K562 (cell line): ENCODE measurements around the gene IVL. TPM values are rescaled to one million over a fixed set of nuclear protein-coding genes. Genes with fewer than 3 reads are reported as not detected.

Source experiments
- ATAC-seq: fragments of 200-7000 bp; cut with Tn5 transposase; 3 replicates; pipeline ENCODE4 v1.9.1; 2020; ENCODE audit warnings: moderate library complexity
- BruUV-seq: library from RNA; stranded (reverse); fragments of 400-500 nt; replicated peaks from 2 replicates; lab custom pipeline; 2021; lab: Mats Ljungman, UMichigan
- CTCF ChIA-PET: fragments of 300-600 bp; formaldehyde crosslinking; extraction: SDS; loops from one replicate; lab custom pipeline; 2021; ENCODE audit warnings: low intra/inter-chr PET ratio; lab: Yijun Ruan, JAX
- POLR2A ChIA-PET: fragments of 300-600, 350-650 bp; sonication (Branson Sonifier 250); formaldehyde crosslinking; extraction: SDS; loops from one replicate; lab custom pipeline; 2021; ENCODE audit warnings: antibody characterized with exemption, inconsistent platforms; lab: Yijun Ruan, JAX
- DNase-seq, 4 experiments: peaks; one replicate each; pipeline versions ENCODE4 v3.0.0 to v3.0.0-alpha.2; 2011 to 2018; ENCODE audit warnings: low spot score in 3 of 4, mixed read lengths in 3 of 4; ENCODE audit errors: extremely low read depth in 1 of 4
- FAIRE-seq: peaks from 2 replicates; lab custom pipeline; 2011; peaks lifted over from hg19 to GRCh38; lab: Jason Lieb, UNC
- H2AFZ ChIP-seq: 2 replicates; pipeline ENCODE4 v1.6.0; 2011; ENCODE audit warnings: low read depth, low read length, control low read depth, inconsistent platforms
- H3K27ac ChIP-seq: fragments of 200-600 bp; 3 replicates; pipeline ENCODE4 v1.8.0; 2011; ENCODE audit warnings: low read depth, mild to moderate bottlenecking, control low read depth, inconsistent platforms, low read length, moderate library complexity, mixed read lengths; ENCODE audit errors: extremely low read depth
- H3K27me3 ChIP-seq, 2 experiments: fragments of 300-600 bp in 1 of 2; 2 replicates in 1 of 2; 3 replicates in 1 of 2; pipeline versions ENCODE4 v1.6.0 to v1.8.0; 2011; ENCODE audit warnings: inconsistent platforms in 2 of 2, low read length in 2 of 2, mild to moderate bottlenecking in 1 of 2, mixed read lengths in 1 of 2, moderate library complexity in 1 of 2; ENCODE audit not compliant: control insufficient read depth in 2 of 2, insufficient read depth in 2 of 2
- H3K36me3 ChIP-seq: fragments of 300-600 bp; 3 replicates; pipeline ENCODE4 v1.8.0; 2011; ENCODE audit warnings: mild to moderate bottlenecking, low read length, inconsistent platforms; ENCODE audit not compliant: control insufficient read depth, insufficient read depth
- H3K4me1 ChIP-seq, 2 experiments: fragments of 200-600 bp in 1 of 2; replicated peaks in 1 of 2; 2 replicates in 1 of 2; 3 replicates in 1 of 2; pipeline versions ENCODE4 v1.5.1 to v1.8.0; 2011; ENCODE audit warnings: inconsistent platforms in 2 of 2, low read length in 2 of 2, mild to moderate bottlenecking in 1 of 2, mixed read lengths in 1 of 2, moderate library complexity in 1 of 2; ENCODE audit not compliant: control insufficient read depth in 2 of 2, insufficient read depth in 2 of 2
- H3K4me2 ChIP-seq: 2 replicates; pipeline ENCODE4 v1.6.1; 2011; ENCODE audit warnings: low read length, control low read depth, inconsistent platforms, mixed read lengths; ENCODE audit not compliant: insufficient read depth
- H3K4me3 ChIP-seq: fragments of 200-600 bp; sonication (generic), shearing (Covaris generic); 2 replicates; pipeline ENCODE4 v1.5.1; 2016; ENCODE audit warnings: control low read depth, inconsistent platforms
- H3K79me2 ChIP-seq: fragments of 200-600 bp; 3 replicates; pipeline ENCODE4 v1.8.0; 2011; ENCODE audit warnings: low read length, inconsistent platforms; ENCODE audit not compliant: control insufficient read depth, insufficient read depth
- H3K9ac ChIP-seq, 2 experiments: 2 replicates each; pipeline versions ENCODE4 v1.6.0 to v1.6.1; 2011; ENCODE audit warnings: low read depth in 2 of 2, low read length in 2 of 2, control low read depth in 1 of 2, inconsistent platforms in 1 of 2, mild to moderate bottlenecking in 1 of 2, mixed read lengths in 1 of 2; ENCODE audit not compliant: insufficient read depth in 1 of 2
- H3K9me1 ChIP-seq: one replicate; pipeline ENCODE4 v1.6.0; 2011; ENCODE audit warnings: inconsistent platforms, mild to moderate bottlenecking, low read length, moderate library complexity; ENCODE audit not compliant: control insufficient read depth, insufficient read depth
- H3K9me3 ChIP-seq: replicated peaks from 2 replicates; pipeline ENCODE4 v1.5.1; 2011; ENCODE audit warnings: low read depth, low read length, inconsistent platforms; ENCODE audit not compliant: control insufficient read depth, insufficient read depth
- H4K20me1 ChIP-seq: replicated peaks from 2 replicates; pipeline ENCODE4 v1.6.1; 2011; ENCODE audit warnings: low read length, inconsistent platforms, mixed read lengths; ENCODE audit not compliant: control insufficient read depth, insufficient read depth
- NCOA4 ChIP-seq: fragments of 450-650 bp; IDR thresholded peaks from 2 replicates; pipeline ENCODE4 v1.6.1; 2018; ENCODE audit warnings: mild to moderate bottlenecking; ENCODE audit not compliant: partially characterized antibody
- POLR2H ChIP-seq: IDR thresholded peaks from 2 replicates; pipeline ENCODE4 v1.6.1; 2016; ENCODE audit warnings: missing genetic modification characterization, low read depth, mild to moderate bottlenecking, control low read depth, missing compliant biosample characterization, moderate library complexity
- SMAD2 ChIP-seq: fragments of 150-350 bp; IDR thresholded peaks from 2 replicates; pipeline ENCODE4 v1.6.1; 2014; ENCODE audit warnings: low read depth, mild to moderate bottlenecking, low read length
- WGBS: fragments of 100-300 bp; shearing (Covaris generic); methylation state at CpG from one replicate; pipeline ENCODE4 v1.1.6; 2016; ENCODE audit warnings: low coverage, mixed read lengths; ENCODE audit not compliant: insufficient coverage; ENCODE audit errors: missing lambda C conversion rate; 5-methylcytosine and 5-hydroxymethylcytosine counted together
- in situ Hi-C: fragments of 300-500 bp; cut with MboI; formaldehyde crosslinking; loops from 4 replicates; pipeline ENCODE4 v1.15.0; 2018; ENCODE audit warnings: inconsistent platforms, mixed read lengths
- intact Hi-C: fragments of 100-400 bp; cut with micrococcal nuclease; formaldehyde crosslinking; loops from 2 replicates; pipeline ENCODE4 v1.14.2; 2022
- polyA plus RNA-seq, 8 experiments: library from polyadenylated mRNA; depleted of rRNA in 4 of 8; stranded (reverse) in 5 of 8; unstranded in 3 of 8; fragments of >200 nt; fragmentation: Nextera tagmentation in 2 of 8; fragmentation: Illumina TruSeq in 1 of 8; extraction: Ambion mirVana in 2 of 8; extraction: Trizol in 1 of 8; gene quantifications; 2 replicates each; pipeline versions ENCODE4 v1.2.1 to v1.2.3, GENCODE V29; 2011 to 2014; ENCODE audit warnings: inconsistent platforms in 1 of 8, missing spikeins in 1 of 8
- total RNA-seq, 7 experiments: library from RNA; depleted of rRNA in 6 of 7; stranded (reverse); fragments of >200 nt in 6 of 7; fragmentation: Illumina TruSeq in 2 of 7; extraction: Trizol in 2 of 7; gene quantifications; 2 replicates each; pipeline versions ENCODE4 v1.2.1 to v1.2.3, GENCODE V29; 2011 to 2021; ENCODE audit warnings: low replicate concordance in 1 of 7
- TF ChIP-seq, protein P1 (sequence below): fragments of 250-450 bp; sonication (Bioruptor Pico); IDR thresholded peaks from 2 replicates; pipeline ENCODE4 v1.4.0; 2020; ENCODE audit warnings: borderline replicate concordance
- TF ChIP-seq, protein P2 (sequence below): sonication (generic); formaldehyde crosslinking; IDR thresholded peaks from 2 replicates; pipeline ENCODE4 v1.8.1; 2023; ENCODE audit warnings: mild to moderate bottlenecking, missing genetic modification reagents
- TF ChIP-seq, protein P3 (sequence below): fragments of 250-450 bp; sonication (Bioruptor Pico); IDR thresholded peaks from 2 replicates; pipeline ENCODE4 v1.6.1; 2021; ENCODE audit warnings: mild to moderate bottlenecking
- TF ChIP-seq, protein P4 (sequence below): fragments of 250-450 bp; sonication (Bioruptor Pico); IDR thresholded peaks from 2 replicates; pipeline ENCODE4 v1.8.0; 2022; ENCODE audit warnings: moderate library complexity, mild to moderate bottlenecking, inconsistent platforms

IVL gene
- total and polyA plus RNA-seq, 9 of the 15 experiments (the other 6 are each of a cell fraction or from before 2014, with no cell fraction given): not detected

DNA sequence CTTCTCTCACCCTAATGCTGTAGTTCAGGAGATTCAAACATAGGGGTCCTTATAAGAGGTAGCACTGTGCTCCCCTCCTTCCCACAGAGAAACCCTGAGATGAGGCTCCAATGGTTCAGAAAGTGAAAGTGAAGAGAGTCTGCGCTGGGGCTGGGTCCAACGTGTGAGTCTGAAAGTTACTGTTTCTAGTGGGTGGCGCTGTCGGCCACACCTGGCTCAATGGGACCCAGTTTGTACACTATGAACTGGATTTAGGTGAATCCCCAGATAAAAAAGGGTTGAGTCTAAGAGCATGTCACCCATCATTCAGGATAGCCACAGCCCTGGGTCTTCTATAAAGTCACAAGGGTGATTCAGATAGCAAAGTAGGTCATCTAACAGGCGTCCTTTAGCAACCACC is 27.4 kb upstream of the IVL start:
- BruUV-seq: no TSS peak
- TF ChIP-seq, protein P1, sequence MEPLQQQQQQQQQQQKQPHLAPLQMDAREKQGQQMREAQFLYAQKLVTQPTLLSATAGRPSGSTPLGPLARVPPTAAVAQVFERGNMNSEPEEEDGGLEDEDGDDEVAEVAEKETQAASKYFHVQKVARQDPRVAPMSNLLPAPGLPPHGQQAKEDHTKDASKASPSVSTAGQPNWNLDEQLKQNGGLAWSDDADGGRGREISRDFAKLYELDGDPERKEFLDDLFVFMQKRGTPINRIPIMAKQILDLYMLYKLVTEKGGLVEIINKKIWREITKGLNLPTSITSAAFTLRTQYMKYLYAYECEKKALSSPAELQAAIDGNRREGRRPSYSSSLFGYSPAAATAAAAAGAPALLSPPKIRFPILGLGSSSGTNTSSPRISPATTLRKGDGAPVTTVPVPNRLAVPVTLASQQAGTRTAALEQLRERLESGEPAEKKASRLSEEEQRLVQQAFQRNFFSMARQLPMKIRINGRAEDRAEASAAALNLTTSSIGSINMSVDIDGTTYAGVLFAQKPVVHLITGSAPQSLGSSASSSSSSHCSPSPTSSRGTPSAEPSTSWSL (CRISPR knock-in tag): no peak
- TF ChIP-seq, protein P2, sequence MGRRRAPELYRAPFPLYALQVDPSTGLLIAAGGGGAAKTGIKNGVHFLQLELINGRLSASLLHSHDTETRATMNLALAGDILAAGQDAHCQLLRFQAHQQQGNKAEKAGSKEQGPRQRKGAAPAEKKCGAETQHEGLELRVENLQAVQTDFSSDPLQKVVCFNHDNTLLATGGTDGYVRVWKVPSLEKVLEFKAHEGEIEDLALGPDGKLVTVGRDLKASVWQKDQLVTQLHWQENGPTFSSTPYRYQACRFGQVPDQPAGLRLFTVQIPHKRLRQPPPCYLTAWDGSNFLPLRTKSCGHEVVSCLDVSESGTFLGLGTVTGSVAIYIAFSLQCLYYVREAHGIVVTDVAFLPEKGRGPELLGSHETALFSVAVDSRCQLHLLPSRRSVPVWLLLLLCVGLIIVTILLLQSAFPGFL: no peak
- TF ChIP-seq NCOA4: no peak
- TF ChIP-seq, protein P3, sequence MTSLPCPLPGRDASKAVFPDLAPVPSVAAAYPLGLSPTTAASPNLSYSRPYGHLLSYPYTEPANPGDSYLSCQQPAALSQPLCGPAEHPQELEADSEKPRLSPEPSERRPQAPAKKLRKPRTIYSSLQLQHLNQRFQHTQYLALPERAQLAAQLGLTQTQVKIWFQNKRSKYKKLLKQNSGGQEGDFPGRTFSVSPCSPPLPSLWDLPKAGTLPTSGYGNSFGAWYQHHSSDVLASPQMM: no peak
- TF ChIP-seq SMAD2: no peak
- TF ChIP-seq POLR2H (tag): no peak
- TF ChIP-seq, protein P4, sequence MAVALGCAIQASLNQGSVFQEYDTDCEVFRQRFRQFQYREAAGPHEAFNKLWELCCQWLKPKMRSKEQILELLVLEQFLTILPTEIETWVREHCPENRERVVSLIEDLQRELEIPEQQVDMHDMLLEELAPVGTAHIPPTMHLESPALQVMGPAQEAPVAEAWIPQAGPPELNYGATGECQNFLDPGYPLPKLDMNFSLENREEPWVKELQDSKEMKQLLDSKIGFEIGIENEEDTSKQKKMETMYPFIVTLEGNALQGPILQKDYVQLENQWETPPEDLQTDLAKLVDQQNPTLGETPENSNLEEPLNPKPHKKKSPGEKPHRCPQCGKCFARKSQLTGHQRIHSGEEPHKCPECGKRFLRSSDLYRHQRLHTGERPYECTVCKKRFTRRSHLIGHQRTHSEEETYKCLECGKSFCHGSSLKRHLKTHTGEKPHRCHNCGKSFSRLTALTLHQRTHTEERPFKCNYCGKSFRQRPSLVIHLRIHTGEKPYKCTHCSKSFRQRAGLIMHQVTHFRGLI (CRISPR knock-in tag): no peak
- CTCF ChIA-PET: no interaction called here
- H3K27ac ChIP-seq: no peak overlapping the region
- WGBS: 5% methylated on average over 5 of the region's 5 CpGs
- no peaks in the 10 kb centered on the region for H3K36me3 ChIP-seq
- ATAC-seq (no peak), DNase-seq (no peak), FAIRE-seq (no peak)
- in situ Hi-C loops (no loop called here), intact Hi-C loops (no loop called here)
- H3K79me2 ChIP-seq: no peaks in the 10 kb centered on the region
- H3K4me3 ChIP-seq: no peak overlapping the region
- H3K4me2 ChIP-seq: no peak overlapping the region
- H3K27me3 ChIP-seq: peaks cover 0 to 10% of the 10 kb centered on the region in 2 experiments; a peak in 1 of 5 replicates
- no peaks in the 10 kb centered on the region for H3K9me3 ChIP-seq
- no peaks in the 10 kb centered on the region for H3K9me1 ChIP-seq
- H3K9ac ChIP-seq: no peak overlapping the region
- no peaks in the 10 kb centered on the region for H4K20me1 ChIP-seq
- no peaks in the 10 kb centered on the region for H3K4me1 ChIP-seq
- POLR2A ChIA-PET: no interaction called here
- no peak overlapping the region for H2AFZ ChIP-seq
